Stimulated activated CD8-positive, alpha-beta memory T cell treated with anti-CD3 and anti-CD28 coated beads, Interleukin-4, amount 100 ng/mL, for 24 hours (primary cell): ENCODE measurements around the gene RIN3.

ENCODE experiments used
- DNase-seq: peaks from one replicate; pipeline ENCODE4 v3.0.0-alpha.2; 2020; ENCODE audit warnings: low read depth

Gene RIN3

DNA sequence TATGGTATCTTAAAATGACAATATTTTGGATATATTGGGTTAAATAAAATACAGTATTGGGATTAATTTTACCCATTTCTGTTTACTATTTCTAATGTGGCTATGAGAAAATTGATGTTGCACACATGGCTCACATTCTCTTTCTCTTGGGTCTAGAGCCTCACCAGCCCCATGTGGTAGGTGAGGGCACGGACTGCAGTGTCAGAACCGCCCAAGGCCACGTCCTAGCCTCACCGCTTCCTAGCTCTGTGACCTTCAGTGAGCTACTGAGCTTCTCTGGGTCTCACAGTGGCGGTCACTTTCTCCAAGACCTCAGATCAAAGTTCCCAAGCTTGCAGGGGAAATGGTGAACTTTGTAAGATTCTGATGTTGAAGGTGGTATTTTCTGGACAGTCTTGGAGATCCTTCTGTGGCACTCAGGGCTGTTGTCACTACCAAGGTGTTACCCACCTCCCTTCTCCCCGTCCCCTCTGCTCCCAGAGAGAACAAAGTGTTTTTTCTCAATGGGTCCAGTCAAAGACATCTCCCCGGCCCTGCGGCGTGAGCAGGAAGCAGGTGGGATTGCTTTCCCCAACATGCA lies 87.6 kb downstream of the RIN3 start:
- no peak for DNase-seq

DNA sequence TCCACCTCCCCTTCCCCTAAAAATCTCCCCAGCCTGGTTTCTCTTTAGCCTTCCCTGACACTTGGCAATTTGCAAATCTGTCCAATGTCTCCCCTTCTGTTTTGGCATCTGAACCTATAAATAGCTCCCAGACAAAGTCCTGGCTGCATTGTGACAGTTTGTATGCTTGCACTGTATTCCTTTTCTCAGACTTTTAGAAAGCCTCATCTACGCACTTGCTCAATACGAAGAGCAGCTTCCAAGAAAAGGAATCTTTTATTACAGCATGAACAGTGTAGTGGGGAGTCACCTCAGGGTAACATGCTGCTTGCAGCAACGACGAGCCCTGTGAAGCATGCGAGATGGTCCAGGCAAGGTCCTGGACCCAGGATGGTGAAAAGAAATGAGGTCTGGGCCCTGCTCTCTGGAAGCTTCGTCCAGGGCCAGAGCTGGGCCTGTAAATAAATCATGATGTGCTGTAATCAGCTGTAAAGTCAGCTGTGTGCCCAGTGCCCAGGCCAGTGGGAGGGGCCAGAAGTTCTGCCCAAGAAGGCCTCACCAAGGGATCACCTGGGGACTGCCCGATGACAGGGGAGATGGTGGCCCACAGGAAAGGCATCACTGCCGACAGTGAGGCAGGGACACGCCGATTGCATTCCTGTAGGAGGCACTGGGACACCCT lies 88.3 kb downstream of the RIN3 start:
- no peak for DNase-seq

DNA sequence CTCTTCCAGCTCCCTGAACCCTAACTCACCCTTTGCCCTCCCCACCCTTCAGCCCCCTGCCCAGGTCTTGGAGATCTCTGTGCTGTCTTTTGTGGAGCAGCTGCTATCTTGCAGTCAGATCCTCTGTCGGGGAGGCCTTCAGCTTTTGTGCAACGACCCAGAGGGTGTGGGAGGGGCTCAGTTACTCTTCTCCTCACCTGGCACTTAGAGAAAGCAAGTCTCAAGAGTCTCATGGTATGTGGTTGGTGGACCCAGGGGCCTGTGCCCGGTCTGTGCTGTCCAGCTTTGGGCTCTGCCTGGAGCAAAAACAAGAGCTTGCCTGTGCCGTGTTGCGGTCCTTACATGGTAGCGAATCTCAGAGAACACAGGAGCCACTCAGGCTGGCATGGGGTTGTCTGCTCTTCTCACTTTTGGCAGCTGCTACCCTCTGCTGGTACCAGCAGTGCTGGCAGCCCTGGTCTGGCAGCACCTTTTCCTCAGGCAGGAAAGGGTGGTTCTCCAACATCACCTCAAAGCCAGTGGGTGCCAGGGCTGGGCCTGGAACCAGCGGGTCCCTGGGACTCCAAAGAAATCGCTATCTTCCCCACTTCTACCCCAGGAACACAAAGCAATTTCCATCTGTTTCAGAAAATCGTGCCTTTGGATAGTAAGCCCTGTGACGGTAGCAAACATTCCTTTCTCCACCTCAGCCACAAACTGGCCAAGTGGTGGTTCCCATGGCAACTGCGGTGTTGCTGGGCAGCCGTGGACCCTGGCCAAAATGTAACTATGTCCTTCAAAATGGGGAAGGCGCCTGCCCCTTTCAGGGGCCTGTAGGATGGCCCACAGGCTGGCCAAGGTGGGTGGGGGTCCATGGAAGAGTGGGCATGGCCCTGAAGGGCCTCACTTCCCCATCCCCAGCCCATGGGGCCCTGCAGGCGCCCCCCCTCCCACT lies 90.0 kb downstream of the RIN3 start:
- no peak for DNase-seq

DNA sequence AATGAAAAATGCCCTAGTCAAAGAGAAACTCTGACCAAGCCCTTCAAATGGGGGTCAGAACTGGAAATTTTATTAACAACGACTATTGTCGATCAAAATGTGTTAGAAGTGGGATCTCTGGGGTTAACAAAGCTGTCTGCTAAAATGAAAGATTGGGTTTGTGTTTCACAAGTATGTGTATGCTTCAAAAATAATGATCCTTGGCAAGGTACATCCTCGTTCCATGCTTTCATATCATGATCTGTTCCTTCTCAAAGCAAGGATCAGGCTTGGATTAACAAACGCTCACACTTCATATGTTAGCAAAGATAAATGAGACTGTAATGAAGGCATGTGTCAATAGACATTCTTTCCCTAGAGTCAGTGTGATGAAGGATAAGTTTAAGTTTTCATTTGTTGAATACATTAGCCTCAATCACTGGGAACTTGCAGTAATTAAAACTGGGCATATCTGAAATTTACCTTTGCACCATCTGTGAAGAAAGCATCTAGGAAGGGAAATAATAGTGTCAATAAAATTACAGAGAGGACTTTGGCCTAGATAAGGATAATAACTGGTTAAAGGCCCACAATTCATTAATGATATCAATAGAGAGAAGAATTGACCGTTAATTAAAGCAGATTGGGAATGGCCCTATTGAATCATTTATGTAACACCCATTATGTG lies 91.8 kb downstream of the RIN3 start:
- DNase-seq: no peak

DNA sequence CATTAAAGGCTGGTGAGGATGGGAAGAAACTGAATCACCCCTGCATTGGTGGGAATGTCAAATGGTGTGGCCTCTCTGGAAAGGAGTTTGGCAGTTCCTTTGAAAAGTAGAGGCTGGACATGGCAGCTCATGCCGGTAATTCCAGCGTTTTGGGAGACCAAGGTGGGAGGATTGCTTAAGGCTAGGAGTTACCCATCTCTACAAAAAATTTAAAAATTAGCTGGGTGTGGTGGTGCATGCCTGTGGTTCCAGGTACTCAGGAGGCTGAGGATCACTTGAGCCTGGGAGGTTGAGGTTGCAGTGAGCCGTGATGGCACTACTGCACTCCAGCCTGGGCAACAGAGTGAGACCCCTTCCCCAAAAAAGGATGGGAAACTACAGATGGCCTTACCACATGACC lies 93.7 kb downstream of the RIN3 start:
- no peak for DNase-seq

DNA sequence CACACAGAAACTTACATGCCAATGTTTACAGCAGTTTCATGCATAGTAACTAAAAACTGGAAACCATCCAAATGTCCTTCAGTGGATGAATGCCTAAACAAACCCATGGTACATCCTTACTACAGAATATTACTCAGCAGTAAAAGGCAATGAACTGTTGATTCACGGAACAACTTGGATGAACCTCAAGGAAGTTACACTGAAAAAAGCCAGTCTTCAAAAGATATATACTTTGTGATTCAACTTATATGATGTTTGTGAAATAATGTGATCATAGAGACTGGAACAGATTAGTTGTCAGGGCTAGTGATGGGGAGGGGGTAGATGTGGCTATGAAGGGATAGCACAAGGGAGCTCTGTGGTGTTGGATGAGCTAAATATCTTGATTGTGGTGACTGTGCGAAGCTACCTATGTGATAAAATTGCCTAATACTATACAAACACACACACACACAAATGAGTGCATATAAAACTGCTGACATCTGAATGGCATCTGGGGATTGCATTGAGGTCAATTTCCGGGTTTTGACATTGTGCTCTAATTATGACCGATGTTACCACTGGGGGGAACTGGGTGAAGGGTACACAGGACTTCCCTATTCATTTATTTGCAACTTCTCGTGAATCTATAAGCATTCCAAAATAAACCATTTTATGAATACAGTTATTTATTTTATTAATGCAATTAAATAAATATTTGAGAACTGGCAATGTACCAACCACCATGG lies 94.3 kb downstream of the RIN3 start:
- DNase-seq: no peak

DNA sequence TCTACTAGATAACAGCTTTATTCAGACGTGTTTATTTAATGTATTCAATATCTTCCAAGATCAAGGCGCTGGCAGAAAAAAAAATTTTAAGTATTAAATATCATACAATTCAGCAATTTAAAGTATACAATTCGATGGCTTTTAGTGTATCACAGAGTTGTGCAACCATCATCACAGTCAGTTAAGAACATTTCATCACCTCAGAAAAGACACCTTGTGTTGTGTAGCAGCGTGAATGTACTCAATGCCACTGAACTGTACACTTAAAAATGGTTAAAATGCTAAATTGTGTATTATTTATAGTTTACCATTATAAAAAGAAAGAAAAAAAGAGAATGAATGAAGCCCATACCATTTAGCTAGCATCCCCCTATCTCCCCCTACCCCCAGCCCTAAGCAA lies 96.4 kb downstream of the RIN3 start:
- no peak for DNase-seq

DNA sequence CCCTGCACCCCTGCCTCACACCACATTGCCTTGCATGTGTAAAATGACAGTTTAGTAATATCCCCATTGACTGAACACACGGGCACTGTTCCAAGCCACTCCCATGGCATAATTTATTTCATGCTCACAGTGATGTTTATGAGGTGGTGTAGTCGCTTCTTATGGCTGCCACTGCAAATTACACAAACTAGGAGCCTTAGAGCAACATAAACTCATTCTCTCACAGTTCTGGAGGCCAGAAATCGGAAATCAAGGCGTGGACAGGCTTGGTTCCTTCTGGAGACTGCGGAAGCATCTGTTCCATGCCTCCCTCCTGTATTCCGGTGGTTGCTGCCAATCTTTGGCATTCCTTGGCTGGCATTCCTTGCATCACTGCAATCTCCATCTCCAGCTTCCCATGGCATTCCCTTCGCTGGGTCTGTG lies 97.3 kb downstream of the RIN3 start:
- no peak for DNase-seq

DNA sequence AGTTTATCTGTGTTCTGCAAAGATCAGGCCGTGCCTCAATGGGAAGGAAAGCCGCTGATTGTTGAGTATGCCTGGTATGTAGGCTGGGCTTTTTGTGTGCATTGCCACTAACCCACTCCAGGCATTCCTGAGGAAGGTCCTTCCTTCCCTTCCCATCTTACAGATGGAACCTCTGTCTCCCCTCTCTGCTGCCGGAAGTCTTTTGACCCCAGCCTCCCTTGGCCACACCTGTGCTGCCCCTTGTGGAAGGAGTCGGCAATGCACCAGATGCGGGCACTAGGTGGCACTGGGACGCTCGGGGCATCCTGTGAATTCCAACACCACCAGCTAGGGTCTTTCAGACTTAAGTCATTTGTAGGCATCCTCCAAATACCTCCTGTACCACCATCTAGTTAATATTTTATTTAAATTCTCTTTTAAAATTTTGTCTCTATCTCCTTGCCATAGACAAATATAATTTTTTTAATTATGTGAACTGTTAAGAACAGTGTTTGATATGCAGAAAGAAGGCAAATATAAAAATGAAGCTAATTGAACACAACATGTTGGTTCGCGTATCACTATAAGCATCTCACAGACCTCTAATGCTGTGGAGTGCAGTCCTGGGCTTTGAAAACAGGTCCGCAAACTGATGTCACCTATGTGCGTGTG lies 99.6 kb downstream of the RIN3 start:
- DNase-seq: peak; percentile 45

DNA sequence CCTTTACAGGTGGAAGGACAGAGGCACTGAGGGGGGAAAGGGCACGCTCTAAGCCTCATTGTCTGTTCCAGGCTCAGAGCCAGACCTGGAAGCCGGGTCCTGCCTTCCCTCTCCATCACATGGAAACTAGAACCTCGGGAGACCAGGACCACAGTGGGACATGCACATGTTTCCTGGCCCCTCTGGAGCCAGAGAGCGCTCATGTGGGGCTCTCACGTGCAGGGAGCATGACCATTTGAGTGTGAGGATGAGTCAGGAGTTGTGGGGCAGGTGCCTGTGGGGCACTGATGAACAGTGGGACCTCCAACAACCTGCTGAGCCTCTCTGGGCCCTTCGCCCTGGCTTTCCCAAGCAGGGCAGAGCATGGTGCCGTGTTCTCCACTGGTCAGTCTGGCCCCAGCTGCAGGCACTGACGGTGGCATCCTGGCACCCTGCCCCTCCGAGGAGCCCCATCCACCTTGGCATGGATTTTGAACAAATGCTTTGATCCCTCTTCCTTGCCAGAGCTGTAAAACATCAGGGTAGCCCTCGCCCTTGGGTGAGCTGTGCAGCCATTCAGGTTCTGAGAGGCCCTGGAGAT lies 100.2 kb downstream of the RIN3 start:
- DNase-seq: no peak

DNA sequence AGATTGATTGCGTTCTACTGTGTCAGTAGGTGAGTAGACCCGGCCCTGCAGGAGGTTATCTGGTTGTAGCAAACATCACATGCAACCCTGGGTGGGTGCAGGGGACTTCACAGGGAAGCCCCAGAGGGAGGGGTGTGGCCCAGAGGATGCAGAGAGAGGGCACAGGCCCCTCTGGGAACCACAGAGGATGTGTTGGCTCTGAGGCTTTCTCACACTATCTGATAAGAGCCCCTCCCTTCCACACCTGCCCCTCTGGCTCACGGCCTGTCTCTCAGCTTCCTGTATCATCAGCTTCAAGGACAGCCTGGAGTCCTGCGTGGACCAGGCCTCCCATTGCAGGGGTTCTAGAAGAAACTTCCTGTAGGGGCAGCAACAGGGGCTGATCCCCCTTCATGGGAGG lies 101.9 kb downstream of the RIN3 start:
- DNase-seq: peak; percentile 53

DNA sequence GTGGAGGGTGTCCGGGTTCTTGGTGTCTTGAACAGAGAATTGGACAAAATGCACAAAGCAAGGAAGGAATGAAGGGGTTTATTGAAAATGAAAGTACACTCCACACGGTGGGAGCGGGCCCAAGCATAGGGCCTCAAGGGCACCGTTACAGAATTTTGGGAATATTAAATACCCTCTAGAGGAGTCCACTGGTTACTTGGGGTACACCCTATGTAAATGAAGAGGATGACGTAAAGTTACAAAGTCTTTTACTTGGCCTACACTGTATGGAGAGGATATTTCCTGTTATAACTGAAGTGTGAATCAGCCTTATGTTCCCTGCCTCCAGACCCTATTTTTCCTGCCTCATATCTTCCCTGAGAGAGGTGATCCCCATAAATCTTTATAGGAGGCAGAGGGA lies 102.6 kb downstream of the RIN3 start:
- DNase-seq: no peak

DNA sequence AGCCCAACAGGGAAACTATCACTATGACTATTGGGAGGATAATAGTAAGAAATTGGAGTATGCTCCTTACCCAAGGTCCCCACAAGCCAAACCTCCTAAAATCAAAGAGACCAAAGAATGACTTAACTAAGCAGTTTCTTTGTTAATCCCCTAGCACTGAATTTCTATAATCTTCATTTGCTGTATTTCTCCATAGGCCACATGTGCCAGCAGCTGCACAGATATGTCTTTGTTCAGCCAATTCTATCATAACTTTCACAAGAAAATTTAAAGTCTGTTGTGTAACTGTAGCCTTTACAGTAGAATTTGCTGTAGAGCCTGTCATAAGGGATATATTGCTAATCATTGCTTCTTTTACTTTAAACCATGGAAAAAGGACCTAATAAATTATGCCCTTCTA lies 104.0 kb downstream of the RIN3 start:
- DNase-seq: no peak

DNA sequence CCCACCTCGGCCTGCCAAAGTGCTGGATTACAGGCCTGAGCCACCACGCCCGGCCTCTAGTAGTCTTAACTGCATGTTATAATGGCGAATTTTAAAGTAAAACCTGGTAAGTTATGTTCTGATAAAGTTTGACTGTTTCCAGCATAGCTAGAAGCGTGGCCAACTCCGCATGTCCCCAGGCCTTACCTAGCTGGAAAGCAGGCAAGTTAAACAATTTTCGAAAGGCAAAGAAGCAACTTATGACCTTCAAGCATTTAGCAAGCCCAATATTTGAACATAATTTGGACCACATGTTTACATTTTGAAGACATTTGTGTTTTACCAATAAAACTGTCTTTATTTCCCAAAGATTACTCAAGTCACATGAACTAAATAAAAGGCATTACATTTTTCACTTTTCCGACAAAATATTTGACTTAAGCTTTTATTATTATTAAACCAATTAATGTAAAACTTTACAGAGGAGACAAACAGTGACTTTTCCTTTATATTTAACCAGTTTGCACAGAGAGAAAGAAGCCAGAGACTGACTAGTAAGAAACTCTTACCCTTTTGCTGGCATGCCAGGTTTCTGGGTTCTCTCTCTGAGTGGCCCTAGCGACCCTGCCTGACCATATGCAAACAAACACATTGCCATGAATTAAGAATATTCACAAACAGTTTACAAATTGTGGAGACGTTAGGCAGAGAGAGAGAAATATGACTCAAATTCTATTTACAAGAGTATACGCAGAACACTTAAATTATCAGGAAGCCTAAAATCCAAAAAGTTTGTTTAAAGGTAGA lies 106.3 kb downstream of the RIN3 start:
- no peak for DNase-seq

DNA sequence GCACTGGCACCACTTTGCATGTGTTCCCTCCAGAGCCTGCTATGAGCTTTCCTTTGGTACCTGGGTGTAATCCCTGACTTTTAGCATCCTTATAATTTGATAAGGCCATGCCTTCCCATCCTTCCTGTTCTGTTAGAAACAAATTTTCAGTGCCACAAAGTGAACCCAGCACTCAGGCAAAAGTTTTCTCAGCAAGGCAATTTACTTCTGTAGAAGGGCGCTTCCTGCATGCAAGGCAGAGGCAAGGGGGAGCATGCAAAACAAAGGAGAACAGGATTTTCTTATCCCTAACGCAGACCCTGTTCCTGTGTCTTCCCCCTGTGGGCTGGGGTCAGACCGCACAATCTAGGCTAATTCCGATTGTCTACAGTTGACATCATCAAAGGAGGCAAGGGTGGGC lies 108.7 kb downstream of the RIN3 start:
- no peak for DNase-seq

DNA sequence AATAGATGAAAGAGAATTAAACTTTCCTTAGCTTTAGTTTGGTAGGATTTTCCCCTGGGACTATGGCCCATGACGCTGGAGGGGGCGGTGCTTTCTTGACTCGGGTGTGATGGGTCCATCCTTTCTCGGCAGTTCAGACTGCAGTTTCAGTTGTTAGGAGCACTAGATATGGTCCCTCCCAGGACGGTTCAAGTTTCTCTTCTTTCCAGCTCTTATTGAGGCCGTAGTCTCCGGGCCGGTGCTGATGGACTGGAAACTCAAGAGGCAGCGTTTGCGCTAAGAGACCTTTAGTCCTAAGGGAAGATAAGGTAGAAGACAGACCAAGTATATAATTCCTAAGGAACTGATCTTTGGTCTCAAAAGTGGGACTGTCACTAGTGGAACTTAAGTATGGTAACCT lies 111.2 kb downstream of the RIN3 start:
- DNase-seq: no peak

DNA sequence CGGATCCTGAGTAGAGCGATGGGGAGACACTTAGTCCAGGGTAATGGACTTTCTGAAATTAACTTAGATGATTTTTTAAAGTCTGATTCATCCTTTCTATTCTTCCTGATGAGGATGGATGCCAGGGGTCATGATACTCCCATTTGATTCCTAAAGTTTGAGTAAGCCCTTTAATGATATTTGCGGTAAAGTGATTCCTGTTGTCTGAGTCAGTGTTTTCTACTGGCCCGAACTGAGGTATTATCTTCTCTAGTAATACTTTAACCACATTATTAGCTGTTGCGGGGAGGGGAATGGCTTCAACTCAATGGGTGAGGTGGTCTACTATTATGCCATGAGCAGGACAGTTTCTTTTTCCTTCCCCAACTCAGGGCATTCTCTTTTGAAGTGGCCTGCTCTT lies 111.6 kb downstream of the RIN3 start:
- DNase-seq: no peak

DNA sequence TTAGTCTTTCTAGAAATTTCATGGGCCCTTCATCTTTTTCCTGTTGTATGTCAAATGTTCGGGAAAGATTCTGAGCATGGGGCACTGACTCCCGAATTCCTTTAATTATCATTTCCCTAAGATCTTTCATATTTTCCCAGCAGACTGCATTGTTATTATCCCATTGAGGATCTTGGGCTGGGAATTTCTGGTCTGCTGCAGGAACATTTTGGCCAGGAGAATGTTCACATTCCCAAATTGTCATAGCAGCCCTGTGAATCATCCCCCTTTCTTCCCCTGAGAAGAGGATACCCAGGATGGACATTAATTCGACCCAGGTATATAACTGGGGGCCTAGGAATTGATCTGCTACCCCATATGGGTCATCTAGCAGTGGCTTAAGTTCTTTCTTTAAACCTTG lies 112.5 kb downstream of the RIN3 start:
- DNase-seq: no peak

DNA sequence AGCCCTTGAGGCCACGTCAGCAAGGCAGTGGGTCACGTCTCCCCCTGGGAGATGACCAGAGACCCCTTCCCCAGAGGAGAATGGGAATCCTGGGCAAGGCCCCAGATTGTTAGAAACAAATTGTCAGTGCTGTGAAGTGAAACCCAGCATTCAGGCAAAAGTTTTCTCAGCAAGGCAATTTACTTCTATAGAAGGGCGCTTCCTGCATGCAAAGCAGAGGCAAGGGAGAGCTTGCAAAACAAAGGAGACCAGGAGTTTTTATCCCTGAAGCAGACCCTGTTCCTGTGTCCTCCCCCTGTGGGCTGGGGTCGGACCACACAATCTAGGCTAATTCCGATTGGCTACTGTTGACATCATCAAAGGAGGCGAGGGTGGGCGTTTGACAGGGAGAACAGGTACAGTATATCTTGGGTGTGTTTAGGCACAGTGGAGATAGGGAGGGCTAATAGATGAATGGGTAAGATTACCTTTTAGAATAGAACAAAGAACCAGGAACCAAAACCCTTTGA lies 114.2 kb downstream of the RIN3 start:
- no peak for DNase-seq

DNA sequence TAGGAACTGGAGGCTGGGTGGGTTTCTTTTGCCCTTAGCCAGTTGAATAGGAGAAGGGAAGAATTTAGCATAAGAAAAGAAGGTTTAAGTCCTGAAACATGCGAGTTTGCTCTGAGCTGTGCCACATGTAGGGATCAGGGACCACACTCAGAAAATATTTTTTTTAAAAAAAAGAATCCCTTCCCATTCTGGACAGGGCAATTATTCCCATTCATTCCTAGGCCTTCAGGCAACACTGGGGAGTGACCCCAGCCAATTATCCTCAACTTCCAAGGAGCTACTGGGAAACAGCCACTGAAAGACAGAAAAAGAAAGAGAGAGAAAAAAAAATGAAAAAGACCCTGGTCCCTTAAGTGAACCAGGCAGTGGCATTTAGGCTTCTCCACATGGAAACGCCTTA lies 115.1 kb downstream of the RIN3 start:
- no peak for DNase-seq
